HG02642 (cell line): ENCODE measurements around the gene CCDC169.
"Not testable (repeated sequence)": the region's sequence is repeated elsewhere in the genome, so short reads cannot be mapped to it uniquely, and the experiment has no call there.

ENCODE experiments used
- ATAC-seq: cut with Tn5 transposase; IDR thresholded peaks from one replicate; pipeline ENCODE4 v1.9.1; 2021; ENCODE audit warnings: mild to moderate bottlenecking; ENCODE audit not compliant: unreplicated experiment, poor library complexity

The CCDC169 gene

GRCh38 chr13:36297366-36298338 is at the start of gene CCDC169:
TSS of gene CCDC169 (minus strand) at chr13:36297814. CDS start at chr13:36297719, 95 bp downstream.
- ATAC-seq = peak; percentile 57

- peak; percentile 98 for ATAC-seq
These were observed 48.8 kb upstream of the CCDC169 start, which contains the start of gene SPART for GRCh38 chr13:36346222-36347083. TSS of gene SPART (minus strand) at chr13:36346394. CDS start at chr13:36335830, 10,564 bp downstream.

- ATAC-seq = no peak
These were observed 48.0 kb upstream of the CCDC169 start for GRCh38 chr13:36345438-36346221.

GRCh38 chr13:36344886-36345437 is 47.3 kb upstream of the CCDC169 start:
- no peak for ATAC-seq

- ATAC-seq = no peak
These were observed 46.6 kb upstream of the CCDC169 start for GRCh38 chr13:36344173-36344572.

- ATAC-seq = no peak
These were observed 46.2 kb upstream of the CCDC169 start for GRCh38 chr13:36343766-36344165.

- no peak for ATAC-seq
These were observed 45.1 kb upstream of the CCDC169 start for GRCh38 chr13:36342715-36343114.

GRCh38 chr13:36341718-36342117 is 44.1 kb upstream of the CCDC169 start:
- no peak for ATAC-seq

GRCh38 chr13:36339600-36340155 is 42.1 kb upstream of the CCDC169 start:
- no peak for ATAC-seq

GRCh38 chr13:36337938-36338641 is 40.5 kb upstream of the CCDC169 start:
- no peak for ATAC-seq

- no peak for ATAC-seq
These were observed 35.4 kb upstream of the CCDC169 start for GRCh38 chr13:36332986-36333385.

- not testable (repeated sequence) for ATAC-seq
These were observed 34.6 kb upstream of the CCDC169 start for GRCh38 chr13:36332255-36332654.

- ATAC-seq = no peak
These were observed 33.7 kb upstream of the CCDC169 start for GRCh38 chr13:36331280-36331679.

- ATAC-seq = no peak
These were observed 31.7 kb upstream of the CCDC169 start for GRCh38 chr13:36329361-36329760.

- no peak for ATAC-seq
These were observed 31.2 kb upstream of the CCDC169 start for GRCh38 chr13:36328821-36329220.

- ATAC-seq = no peak
These were observed 28.3 kb upstream of the CCDC169 start for GRCh38 chr13:36325912-36326311.

- ATAC-seq = not testable (repeated sequence)
These were observed 27.3 kb upstream of the CCDC169 start for GRCh38 chr13:36324881-36325280.

GRCh38 chr13:36323951-36324566 is 26.4 kb upstream of the CCDC169 start:
- no peak for ATAC-seq
